Peyer's patch (tissue), 4 donors: ENCODE measurements around the gene NDOR1. TPM values are rescaled to one million over a fixed set of nuclear protein-coding genes. Genes with fewer than 3 reads are reported as not detected.

ENCODE experiments used
- DNase-seq, 3 donors: peaks; one replicate each; pipeline ENCODE4 v3.0.0-alpha.2; 2017 to 2019
- H3K27ac ChIP-seq, 4 donors: fragments of 200-600 bp; sonication (generic); one replicate each; pipeline ENCODE4 v1.5.1; 2016 to 2019
- H3K27me3 ChIP-seq, 2 donors: fragments of 200-600 bp; sonication (generic); one replicate each; pipeline ENCODE4 v1.5.1; 2019
- H3K36me3 ChIP-seq, 3 donors: fragments of 200-600 bp; sonication (generic); one replicate each; pipeline ENCODE4 v1.5.1; 2016 to 2019
- H3K4me1 ChIP-seq, 4 donors: fragments of 200-600 bp; sonication (generic); one replicate each; pipeline ENCODE4 v1.5.1; 2016 to 2019
- H3K4me3 ChIP-seq, 4 donors: fragments of 200-600 bp; sonication (generic); 1 replicate in 3 of 4; 2 replicates in 1 of 4; pipeline ENCODE4 v1.5.1; 2016 to 2019; ENCODE audit warnings: mild to moderate bottlenecking in 1 of 4
- H3K9me3 ChIP-seq, 4 donors: fragments of 200-600 bp; sonication (generic); one replicate each; pipeline ENCODE4 v1.5.1; 2016 to 2019; ENCODE audit warnings: mild to moderate bottlenecking in 1 of 4
- POLR2A ChIP-seq, 2 donors: fragments of 450-650 bp; IDR thresholded peaks; one replicate each; pipeline ENCODE4 v1.5.1; 2017; ENCODE audit warnings: antibody characterized with exemption in 2 of 2, mild to moderate bottlenecking in 2 of 2, moderate library complexity in 2 of 2
- small RNA-seq, 2 donors: library from RNA; depleted of rRNA; stranded (forward); fragments of <200 nt; gene quantifications; one replicate each; pipeline ENCODE3, GENCODE V24; 2016
- total RNA-seq, 4 donors: library from RNA; depleted of rRNA; stranded (reverse); fragments of >200 nt; gene quantifications; one replicate each; pipeline ENCODE4 v1.1.0, GENCODE V29; 2016
- TF ChIP-seq, protein P1 (sequence below), 6 experiments: fragments of 450-650 bp in 4 of 6; fragments of 200-600 bp in 2 of 6; sonication (generic) in 1 of 6; IDR thresholded peaks; one replicate each; pipeline ENCODE4 v1.5.1; 2017 to 2019; ENCODE audit warnings: antibody characterized with exemption in 6 of 6, mild to moderate bottlenecking in 3 of 6, moderate library complexity in 1 of 6

NDOR1 gene
- total RNA-seq, 4 donors from 2014 or later = 16.3 to 39.2 (median 25.1) TPM

DNA sequence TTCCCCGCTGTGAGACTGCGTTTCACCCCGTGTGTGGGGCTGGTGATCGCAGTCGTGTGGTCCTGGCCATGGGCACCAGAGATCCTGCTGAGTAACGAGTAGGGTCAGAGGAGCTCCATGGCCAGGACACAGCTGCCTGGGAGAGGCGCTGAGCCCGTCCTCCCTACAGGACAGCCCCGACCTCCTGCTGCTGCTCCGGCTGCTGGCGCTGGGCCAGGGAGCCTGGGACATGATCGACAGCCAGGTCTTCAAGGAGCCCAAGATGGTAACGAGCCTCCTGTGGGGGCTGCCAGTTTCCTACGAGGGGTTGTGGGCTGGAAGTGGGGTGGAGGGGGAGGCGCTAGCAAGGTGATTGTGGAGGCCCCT lies 60.6 kb downstream of the NDOR1 start:
- H3K27me3 ChIP-seq = no peaks in the 10 kb centered on the region
- H3K36me3 ChIP-seq = peaks cover 0 to 45% (median 0%) of the 10 kb centered on the region in 3 donors
- H3K9me3 ChIP-seq = no peaks in the 10 kb centered on the region
- peaks cover 0 to 24% (median 10%) of the 10 kb centered on the region in 4 donors for H3K4me1 ChIP-seq
- no peak overlapping the region for H3K4me3 ChIP-seq
- DNase-seq = no peak
- no peak overlapping the region for H3K27ac ChIP-seq
- TF ChIP-seq, protein P1, sequence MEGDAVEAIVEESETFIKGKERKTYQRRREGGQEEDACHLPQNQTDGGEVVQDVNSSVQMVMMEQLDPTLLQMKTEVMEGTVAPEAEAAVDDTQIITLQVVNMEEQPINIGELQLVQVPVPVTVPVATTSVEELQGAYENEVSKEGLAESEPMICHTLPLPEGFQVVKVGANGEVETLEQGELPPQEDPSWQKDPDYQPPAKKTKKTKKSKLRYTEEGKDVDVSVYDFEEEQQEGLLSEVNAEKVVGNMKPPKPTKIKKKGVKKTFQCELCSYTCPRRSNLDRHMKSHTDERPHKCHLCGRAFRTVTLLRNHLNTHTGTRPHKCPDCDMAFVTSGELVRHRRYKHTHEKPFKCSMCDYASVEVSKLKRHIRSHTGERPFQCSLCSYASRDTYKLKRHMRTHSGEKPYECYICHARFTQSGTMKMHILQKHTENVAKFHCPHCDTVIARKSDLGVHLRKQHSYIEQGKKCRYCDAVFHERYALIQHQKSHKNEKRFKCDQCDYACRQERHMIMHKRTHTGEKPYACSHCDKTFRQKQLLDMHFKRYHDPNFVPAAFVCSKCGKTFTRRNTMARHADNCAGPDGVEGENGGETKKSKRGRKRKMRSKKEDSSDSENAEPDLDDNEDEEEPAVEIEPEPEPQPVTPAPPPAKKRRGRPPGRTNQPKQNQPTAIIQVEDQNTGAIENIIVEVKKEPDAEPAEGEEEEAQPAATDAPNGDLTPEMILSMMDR (IDR thresholded peaks at IDR 0.05) = no peak
- no peak for TF ChIP-seq POLR2A (IDR thresholded peaks at IDR 0.05)

Small RNA genes within 50 kb of the gene (small RNA-seq; reads per million reads assigned to genes)
- gene MIR3621 = 0 reads per million in 2 donors

Other genes with a start within 250 kb of the NDOR1 start
- 10 to 100 TPM in 2 of 4 donors, 1 to 10 TPM in 2; 1.2 to 21.5 (median 7.8) TPM for gene PTGDS, start 228.2 kb upstream of the NDOR1 start, total RNA-seq
- under 1 TPM in 2 of 4 donors, not detected in 2; 0.28 to 0.83 TPM for gene LCNL1, start 222.7 kb upstream of the NDOR1 start, total RNA-seq
- 10 to 100 TPM; 52.3 to 92.4 (median 63.0) TPM for gene PAXX, start 213.3 kb upstream of the NDOR1 start, total RNA-seq
- gene CLIC3, start 209.1 kb upstream of the NDOR1 start, total RNA-seq = 1 to 10 TPM in 1 of 4 donors, not detected in 3; 3.3 TPM
- gene ABCA2, start 177.5 kb upstream of the NDOR1 start, total RNA-seq = 10 to 100 TPM; 46.4 to 69.0 (median 49.0) TPM
- gene FUT7, start 173.6 kb upstream of the NDOR1 start, total RNA-seq = not detected
- gene NPDC1, start 159.5 kb upstream of the NDOR1 start, total RNA-seq = 100 to 1,000 TPM in 2 of 4 donors, 10 to 100 TPM in 2; 54.2 to 106 (median 83.8) TPM
- 10 to 100 TPM in 3 of 4 donors, 1 to 10 TPM in 1; 5.0 to 53.8 (median 28.9) TPM for gene ENTPD2, start 151.6 kb upstream of the NDOR1 start, total RNA-seq
- gene SAPCD2, start 135.1 kb upstream of the NDOR1 start, total RNA-seq = 10 to 100 TPM in 1 of 4 donors, 1 to 10 TPM in 3; 5.6 to 12.4 (median 7.9) TPM
- 10 to 100 TPM in 1 of 4 donors, 1 to 10 TPM in 3; 4.9 to 15.7 (median 6.6) TPM for gene UAP1L1, start 128.2 kb upstream of the NDOR1 start, total RNA-seq
- 10 to 100 TPM; 42.7 to 74.7 (median 61.0) TPM for gene MAN1B1, start 118.7 kb upstream of the NDOR1 start, total RNA-seq
- 100 to 1,000 TPM in 1 of 4 donors, 10 to 100 TPM in 3; 44.7 to 177 (median 76.7) TPM for gene DPP7, start 91.0 kb upstream of the NDOR1 start, total RNA-seq
- not detected for gene GRIN1, start 66.5 kb upstream of the NDOR1 start, total RNA-seq
- gene LRRC26, start 35.6 kb upstream of the NDOR1 start, total RNA-seq = 10 to 100 TPM; 14.5 to 45.7 (median 34.1) TPM
- gene TMEM210, start 33.6 kb upstream of the NDOR1 start, total RNA-seq = not detected
- 100 to 1,000 TPM in 2 of 4 donors, 10 to 100 TPM in 2; 37.7 to 118 (median 78.7) TPM for gene ANAPC2, start 17.1 kb upstream of the NDOR1 start, total RNA-seq
- 10 to 100 TPM; 58.6 to 82.0 (median 71.6) TPM for gene SSNA1, start 17.0 kb upstream of the NDOR1 start, total RNA-seq
- 100 to 1,000 TPM in 3 of 4 donors, 10 to 100 TPM in 1; 28.1 to 167 (median 130) TPM for gene TPRN, start 5.0 kb upstream of the NDOR1 start, total RNA-seq
- gene TMEM203, start 52 bp upstream of the NDOR1 start, total RNA-seq = 10 to 100 TPM; 11.6 to 33.5 (median 27.6) TPM
- 1 to 10 TPM in 2 of 4 donors, not detected in 2; 4.4 to 5.9 TPM for gene RNF208, start 16.5 kb downstream of the NDOR1 start, total RNA-seq
- 1 to 10 TPM in 2 of 4 donors, not detected in 2; 1.3 to 1.9 TPM for gene CYSRT1, start 19.5 kb downstream of the NDOR1 start, total RNA-seq
- not detected for gene RNF224, start 21.8 kb downstream of the NDOR1 start, total RNA-seq
- gene SLC34A3, start 25.2 kb downstream of the NDOR1 start, total RNA-seq = 10 to 100 TPM in 2 of 4 donors, 1 to 10 TPM in 1, not detected in 1; 4.0 to 14.8 (median 13.3) TPM
- gene TUBB4B, start 35.6 kb downstream of the NDOR1 start, total RNA-seq = 100 to 1,000 TPM; 174 to 409 (median 322) TPM
- not detected for gene STPG3, start 45.6 kb downstream of the NDOR1 start, total RNA-seq
- 10 to 100 TPM; 47.4 to 57.8 (median 50.2) TPM for gene NELFB, start 49.6 kb downstream of the NDOR1 start, total RNA-seq
- 10 to 100 TPM; 33.8 to 45.7 (median 39.2) TPM for gene TOR4A, start 72.0 kb downstream of the NDOR1 start, total RNA-seq
- gene NRARP, start 96.6 kb downstream of the NDOR1 start, total RNA-seq = 10 to 100 TPM; 35.3 to 56.1 (median 43.8) TPM
- 10 to 100 TPM; 38.7 to 82.4 (median 61.6) TPM for gene EXD3, start 217.5 kb downstream of the NDOR1 start, total RNA-seq
- 10 to 100 TPM; 28.2 to 37.3 (median 33.2) TPM for gene NOXA1, start 217.7 kb downstream of the NDOR1 start, total RNA-seq
- gene ENTPD8, start 235.7 kb downstream of the NDOR1 start, total RNA-seq = 100 to 1,000 TPM in 2 of 4 donors, 10 to 100 TPM in 2; 26.4 to 143 (median 104) TPM